HG03457 (cell line): ENCODE results near the gene PSD.

Experiments used
- ATAC-seq: cut with Tn5 transposase; IDR thresholded peaks from one replicate; pipeline ENCODE4 v1.9.1; 2021; ENCODE audit warnings: moderate number of reproducible peaks; ENCODE audit not compliant: unreplicated experiment

The PSD gene

DNA sequence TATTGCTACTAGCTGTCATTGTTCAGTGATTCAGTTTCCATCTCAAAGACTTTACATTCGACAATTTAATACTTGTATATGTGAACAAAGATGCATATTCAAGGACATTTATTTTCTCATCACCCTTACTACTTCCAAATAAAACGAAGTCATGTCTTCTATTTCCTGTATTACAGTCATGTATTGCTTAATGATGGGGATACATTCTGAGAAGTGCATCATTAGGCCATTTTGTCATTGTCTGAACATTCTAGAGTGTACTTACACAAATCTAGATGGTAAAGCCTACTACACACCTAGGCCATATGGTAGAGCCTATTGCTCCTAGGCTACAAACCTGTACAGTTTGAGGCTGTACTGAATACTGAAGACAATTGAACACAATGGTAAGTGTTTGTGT is 26.3 kb upstream of the PSD start:
- no peak for ATAC-seq

DNA sequence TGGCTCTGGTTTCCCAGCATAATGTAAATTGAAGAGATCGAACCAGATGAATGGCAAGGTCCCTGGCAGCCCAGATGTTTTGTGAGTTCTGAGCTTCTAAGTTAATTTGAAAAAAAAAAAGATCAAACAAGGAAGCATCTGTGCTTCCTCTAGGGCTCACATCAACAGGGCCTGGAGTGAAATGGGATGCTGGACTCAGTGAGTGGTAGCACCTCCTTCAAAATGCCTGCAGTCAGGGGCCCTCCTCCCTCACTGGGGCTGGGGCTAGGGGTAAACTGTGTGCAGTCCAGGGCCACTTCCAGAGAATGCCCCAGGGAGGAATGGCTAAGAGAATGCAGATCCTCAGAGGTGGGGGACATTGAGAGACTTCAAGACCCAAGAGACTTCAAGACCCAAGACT is 19.8 kb upstream of the PSD start:
- no peak for ATAC-seq

DNA sequence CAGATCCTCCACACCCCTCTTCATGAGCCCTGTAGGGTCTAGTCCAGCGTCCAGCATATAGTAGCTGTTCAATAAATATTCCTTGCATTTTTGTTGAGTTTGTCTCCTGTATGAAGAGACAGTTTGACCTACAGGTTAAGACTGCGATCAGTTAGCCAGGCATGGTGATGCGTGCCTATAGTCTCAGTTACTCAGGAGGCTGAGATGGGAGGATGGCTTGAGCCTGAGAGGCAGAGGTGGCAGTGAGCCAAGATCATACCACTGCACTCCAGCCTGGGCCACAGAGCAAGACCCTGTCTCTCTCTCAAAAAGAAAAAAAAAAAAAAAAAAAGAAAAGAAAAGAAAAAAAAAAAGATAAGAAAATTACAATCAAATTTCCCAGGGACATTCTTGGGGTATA is 18.9 kb upstream of the PSD start:
- ATAC-seq = no peak

DNA sequence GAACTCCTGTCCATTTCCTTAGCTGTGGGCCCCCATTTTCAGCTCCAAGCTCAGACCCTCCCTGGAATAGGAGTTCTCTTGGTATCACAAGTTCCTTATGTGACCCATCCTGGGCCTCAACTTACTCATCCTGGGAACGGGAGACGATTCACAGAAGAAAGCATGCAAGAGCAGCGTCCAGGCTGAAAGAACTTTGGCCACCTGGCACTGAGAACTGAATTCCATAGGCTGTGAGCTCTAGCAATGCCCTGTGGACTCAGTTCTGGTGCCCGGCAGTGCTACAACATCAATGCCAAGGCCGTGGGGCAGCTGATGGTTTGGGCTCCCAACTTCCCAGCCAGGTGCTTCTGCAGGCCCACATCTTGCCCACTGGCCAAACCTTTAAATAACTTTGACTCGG is 17.7 kb upstream of the PSD start:
- ATAC-seq = no peak

DNA sequence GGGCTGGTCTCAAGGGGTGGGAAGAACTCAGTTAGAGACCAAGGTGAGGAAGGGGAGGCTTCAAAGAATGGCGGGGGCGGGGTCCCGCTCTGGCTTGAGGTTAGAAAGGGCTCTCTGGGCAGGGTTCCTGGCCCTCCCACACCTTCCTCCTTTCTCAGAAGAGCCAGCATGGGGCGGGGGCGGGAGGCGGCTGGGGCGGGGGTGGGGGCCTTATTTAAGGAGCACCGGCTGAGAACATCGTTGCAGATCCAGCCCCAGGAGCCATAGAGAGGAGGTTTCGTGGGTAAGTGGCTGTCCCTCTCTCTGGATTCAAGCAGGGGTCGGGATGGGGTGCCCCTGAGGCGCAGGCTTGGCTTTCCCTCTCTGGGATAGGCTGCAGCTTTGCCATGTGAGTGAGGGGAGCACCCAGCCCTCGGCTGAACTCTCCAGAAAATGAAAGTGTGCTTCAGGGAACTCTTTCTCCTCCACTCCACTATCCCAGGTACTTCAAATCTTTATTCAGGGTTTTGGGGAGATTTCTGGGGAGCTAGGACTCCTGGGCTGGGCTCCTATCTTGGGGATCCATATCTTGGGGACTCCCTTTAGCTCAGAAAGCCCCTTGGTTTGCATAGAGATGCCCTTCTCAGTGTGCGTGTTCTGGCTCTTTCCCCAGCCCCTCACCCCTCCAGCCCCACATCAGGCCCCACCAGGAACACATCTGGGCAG is 17.1 kb upstream of the PSD start:
- ATAC-seq = no peak

DNA sequence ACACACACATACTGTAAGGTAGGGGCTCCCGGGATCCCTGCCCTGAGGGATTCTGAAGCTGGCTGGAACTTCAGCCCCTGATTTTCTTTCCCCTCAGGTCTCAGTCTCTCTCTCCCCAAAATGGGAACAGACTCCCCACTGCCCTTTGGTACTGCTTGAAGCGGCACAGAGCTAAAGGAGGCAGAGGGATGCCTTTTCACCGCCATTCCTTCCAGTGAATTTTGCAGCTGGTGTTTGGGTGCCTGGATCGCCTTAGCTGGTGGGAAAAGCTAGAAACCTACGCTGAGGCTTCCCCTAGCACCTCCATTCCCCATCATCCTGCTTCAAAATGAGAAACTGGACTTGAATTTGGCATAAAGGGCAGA is 16.5 kb upstream of the PSD start:
- no peak for ATAC-seq

DNA sequence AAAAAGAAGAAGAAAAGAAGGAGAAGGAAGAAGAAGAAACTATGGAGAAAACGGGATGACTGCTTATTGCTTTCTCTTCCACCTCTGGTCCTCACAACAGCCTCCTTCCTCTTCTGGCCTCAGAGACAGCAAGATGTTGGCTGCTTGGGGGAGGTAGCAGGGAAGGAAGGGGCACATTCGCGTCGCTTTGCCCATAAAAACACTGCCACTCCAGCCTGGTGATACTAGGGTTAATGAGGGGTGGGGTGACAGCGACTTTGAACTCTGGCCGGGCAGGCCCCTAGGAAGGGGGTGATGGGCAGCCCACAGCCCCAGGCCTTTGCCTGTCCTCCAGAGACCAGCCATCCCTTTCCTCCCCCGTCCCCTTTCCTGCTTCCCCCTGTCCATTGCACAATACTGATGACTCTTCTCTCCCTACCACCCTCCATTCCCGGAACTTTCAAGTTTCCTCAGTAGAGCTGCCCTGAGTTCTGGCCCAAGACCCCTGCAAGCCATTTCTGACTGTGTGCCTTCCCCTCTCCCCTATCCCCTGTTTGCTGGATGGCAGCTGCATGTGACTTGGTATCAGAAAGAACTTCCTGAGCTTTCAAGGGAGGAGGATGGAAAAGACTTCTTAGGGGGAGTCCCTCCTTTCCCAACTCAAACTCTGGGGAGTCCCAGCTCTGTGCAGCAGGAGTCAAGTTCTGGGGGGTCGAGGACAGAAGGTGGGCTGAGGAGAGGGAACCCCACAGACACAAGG is 16.0 kb upstream of the PSD start:
- ATAC-seq = no peak

DNA sequence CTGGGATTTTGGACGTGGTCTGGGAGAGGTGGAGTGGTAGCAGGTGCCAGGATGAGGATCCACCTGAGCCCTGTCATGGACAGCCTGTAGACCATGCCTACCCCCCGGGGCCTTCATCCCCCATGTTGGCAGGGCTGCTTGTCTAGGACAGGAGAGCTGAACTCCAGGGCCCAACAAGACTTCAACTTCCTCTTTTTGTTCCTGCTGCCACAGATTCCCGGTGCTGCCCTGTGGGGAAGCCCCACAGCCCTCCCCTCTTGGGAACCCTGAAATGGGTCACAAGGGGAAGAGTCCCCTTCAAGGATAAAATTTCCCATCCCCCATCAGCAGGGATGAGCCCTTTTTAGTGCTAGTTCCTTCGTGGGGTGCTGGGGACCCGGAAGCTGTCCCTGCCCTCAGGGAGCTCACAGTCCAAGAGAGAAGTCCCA is 15.0 kb upstream of the PSD start:
- ATAC-seq = no peak

DNA sequence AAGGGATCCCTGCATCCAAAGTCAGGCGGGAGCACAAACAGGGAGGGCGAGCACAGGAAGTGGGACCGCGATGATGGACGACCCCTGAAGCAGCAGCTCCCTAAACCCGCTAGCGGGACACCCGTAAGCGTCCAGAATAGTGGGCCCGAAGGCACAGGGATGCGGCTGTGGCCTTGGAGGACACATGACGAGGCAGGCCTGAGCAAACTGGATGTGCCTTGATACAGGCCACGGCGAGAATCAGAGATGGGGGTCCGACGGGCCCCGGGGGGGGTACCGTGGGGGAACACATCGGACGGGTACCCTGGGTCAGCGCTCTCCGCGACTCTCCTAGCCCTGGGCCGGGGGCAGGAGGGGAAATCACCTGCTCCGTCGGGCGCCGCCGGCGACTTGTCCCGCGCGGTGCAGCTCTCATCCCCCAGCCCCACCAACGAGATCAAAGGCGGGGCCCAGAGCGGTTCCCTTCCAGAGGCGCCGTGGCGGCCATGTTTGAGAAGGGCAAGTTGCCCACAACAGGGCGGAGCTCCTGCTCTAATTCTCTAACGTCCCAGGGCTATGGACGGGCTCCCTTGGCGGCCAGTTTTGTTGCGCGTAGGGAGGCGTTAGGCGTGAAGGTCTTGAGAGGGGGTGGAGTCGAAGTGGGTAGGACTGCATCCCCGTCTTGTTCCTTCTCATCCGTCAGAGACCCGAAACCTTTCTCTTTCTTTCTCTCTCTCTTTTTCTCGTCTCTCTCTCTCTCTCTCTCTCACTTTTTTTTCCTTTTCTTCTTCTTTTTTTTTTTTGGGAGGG is 13.8 kb upstream of the PSD start, which contains the start of gene CUEDC2:
TSS of gene CUEDC2 (minus strand) at position 413 of the 789 bp plus-strand sequence. CDS start 7,386 bp downstream, outside the sequence.
- ATAC-seq = peak; percentile 62

DNA sequence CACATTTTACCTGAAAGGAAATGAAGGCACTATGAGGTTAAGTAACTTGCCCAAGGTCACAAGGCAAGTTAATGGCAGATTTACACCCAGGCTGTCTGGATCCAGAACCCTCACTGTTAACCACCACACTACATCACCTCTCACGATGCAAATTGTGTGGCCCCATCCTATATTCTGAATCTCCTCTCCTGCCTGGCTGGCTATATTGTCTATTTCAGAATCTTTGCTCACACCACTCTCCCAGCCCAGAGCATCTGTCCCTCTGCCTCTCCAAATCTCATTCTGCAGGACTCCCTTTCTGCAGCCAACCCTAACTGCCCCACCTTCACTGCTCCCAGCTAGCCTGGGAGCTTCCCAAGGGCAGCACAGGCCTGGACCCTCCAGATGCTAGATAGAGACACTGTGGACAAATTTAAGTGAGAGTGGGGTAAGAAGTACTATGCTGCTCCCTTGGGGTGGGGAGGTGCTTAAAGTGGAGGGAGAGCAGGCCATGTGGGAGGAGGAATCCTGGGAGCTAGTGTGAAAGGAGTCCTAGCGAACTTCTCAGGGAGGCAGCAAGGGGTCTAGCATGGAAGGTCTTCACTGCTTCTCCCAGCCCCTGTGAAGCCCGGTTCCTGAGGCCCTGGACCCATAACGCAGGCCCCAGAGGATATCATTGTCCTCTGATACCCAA is 13.0 kb upstream of the PSD start:
- no peak for ATAC-seq

DNA sequence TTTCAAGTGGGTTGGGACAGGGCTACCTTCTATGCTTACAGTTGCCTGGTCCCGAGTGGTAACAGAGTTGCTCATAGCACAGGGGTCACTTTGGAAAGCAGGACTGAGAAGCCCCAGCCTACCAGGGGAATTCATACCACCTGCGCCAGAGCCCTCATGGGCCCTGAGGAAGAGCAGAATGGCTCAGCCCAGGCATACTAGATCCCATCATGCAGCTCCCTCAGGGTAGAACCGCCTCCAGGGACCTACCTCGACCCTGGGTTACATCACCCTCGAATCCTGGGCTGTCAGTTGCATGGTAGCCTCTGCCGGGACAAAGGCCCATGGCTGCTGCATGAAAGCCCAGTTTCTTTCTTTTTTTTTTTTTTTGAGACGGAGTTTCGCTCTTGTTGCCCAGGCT is 10.9 kb upstream of the PSD start:
- no peak for ATAC-seq

DNA sequence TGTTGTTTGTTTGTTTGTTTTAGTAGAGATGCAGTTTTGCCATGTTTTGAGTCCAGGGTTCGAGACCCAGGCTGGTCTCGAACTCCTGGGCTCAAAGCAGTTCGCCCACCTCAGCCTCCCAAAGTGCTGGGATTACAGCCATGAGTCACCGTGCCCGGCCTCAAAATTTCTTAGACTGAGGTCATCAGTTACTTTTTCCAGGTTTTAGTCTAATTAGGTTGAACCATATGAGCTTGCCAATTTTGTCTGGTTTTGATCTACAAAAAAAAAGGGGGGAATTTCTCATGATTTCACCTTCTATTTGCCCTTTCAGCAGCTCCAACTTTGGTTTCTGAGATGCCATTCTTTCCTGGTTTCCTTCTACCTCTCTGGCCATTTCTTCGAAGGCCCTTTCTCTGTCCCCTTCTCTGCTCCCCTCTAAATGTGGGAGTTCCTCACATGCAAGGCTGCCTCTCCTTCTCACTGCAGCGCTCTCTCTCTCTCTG is 8.3 kb upstream of the PSD start:
- ATAC-seq = no peak

DNA sequence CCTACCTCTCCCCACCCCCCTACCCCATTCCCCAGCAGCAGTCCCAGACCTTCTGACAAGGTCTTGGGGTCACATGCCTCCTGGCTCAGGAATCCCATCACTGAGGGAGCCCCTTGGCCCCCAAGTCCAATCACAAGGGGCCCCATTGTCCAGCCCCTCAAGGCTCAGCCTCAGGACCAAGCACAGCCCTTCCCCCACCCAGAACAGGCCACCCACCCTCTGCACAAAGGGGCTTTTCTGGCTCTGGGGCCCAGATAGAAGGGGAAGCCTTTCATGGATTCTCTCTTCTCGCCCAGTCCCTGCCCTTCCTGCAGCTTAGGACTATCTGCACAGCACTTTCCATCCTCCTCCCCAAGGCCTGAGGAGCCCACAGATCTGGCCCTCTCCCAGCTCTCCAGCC is 6.9 kb upstream of the PSD start:
- ATAC-seq = no peak

DNA sequence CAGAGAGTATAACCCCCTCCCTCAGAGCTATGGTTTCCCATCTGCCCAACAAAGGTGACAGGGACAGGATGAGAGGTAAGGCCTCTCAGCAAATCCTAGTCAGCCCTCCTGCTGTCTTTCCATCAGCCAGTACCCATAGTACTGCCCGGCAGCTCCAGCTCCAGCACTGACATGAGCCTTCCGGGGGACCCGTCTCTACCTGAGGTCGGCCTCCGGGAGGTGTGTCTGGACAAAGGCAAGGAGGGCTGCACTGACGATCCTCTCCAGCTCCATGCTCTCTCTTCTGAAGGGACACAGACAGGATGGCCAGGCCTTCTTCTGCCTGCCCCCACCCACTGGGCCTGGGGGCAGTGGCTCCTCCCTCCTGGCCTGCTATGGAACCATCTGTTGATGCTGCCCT is 6.3 kb upstream of the PSD start:
- ATAC-seq = no peak

DNA sequence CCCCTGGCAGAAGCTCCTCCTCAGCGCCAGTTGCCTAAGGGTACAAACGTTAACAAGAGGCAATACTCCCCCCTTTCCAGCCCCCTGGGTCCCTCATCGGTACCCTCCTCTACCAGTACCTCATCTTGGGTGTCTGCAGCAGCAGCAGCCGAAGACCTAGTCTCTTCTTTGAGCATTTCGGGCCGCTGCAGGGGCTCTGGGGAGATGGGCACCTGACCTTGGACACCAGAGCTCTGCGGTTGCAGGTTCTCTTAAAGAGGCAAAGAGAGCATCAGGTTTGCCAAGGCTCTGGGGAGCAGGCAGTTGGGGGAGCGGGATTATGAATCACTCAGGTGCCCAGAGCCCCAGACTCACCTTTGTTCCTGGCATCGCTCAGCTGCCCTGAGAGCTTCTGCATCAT is 5.6 kb upstream of the PSD start:
- no peak for ATAC-seq

DNA sequence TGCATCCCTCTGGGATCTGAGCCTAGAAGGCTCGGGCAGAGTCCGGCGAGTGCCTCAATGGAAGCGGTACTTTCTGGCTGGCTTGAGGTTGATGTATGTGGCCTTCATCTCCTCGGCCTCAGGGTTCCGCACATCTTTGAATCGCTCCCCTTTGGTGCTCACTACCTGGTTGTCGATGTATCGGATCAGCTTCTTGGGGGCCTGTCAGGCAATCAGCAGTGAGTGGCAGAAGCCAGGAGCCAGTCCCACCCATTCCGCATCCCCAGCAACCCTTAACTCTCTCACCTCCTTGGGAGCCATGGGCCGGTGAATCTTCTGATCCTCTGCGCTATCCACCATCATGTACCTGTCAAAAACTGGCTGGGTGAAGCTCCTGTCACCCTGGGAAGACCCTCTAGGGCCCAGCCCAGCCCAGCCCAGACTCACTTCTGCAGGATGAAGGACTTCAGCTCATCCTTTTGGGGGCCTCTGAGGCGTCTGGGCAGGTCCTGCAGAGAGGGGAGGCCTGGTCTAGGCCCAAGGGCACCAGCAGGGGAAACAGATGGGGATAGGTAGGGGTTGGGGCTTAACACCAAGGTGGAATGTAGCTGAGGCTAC is 4.9 kb upstream of the PSD start:
- no peak for ATAC-seq

DNA sequence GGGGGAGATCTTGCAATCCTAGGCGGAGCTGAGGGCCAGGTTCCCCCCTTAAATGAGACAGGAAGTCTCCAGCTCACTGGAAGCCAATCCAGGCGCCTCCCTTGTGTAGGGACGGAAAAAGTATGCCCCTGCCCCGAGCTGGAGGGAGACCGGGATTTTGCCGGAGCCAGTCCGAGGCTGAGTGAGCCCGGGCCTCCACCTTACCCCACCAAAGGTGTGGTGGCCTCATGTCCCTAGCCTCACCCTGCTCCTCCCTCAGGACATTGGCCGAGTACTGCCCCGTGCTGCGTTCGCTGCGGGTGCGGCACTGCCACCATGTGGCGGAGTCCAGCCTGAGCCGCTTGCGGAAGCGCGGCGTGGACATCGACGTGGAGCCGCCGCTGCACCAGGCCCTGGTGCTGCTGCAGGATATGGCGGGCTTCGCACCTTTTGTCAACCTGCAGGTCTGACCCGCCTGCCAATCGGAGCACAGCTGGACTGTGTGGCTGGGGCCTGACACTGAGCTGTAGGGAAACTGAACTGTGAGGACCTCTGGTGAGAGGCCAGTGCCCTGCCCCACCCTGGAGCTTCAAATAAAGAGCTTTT is 4.1 kb upstream of the PSD start:
- ATAC-seq = no peak

DNA sequence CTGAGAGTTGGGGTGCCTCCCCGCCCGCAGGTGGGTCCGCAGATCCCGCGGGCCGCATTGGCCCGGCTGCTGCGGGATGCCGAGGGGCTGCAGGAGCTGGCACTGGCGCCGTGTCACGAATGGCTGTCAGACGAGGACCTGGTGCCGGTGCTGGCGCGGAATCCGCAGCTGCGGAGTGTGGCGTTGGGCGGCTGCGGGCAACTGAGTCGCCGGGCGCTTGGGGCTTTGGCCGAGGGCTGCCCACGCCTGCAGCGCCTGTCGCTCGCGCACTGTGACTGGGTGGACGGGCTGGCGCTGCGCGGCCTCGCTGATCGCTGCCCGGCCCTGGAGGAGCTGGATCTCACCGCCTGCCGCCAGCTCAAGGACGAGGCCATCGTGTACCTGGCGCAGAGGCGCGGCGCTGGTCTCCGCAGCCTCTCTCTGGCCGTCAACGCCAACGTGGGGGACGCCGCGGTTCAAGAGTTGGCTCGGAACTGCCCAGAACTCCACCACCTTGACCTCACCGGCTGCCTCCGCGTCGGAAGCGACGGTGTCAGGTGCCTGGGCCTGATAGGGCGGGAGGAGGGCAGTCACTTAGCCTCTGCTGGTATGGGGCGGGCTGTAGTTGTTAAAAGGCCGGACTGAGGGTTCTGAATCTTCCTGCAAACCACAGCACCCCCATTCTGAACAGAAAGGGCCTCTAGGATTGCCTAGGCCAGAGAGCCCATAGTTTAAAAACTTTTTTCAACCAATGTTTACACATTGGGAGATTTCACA is 3.4 kb upstream of the PSD start:
- no peak for ATAC-seq

DNA sequence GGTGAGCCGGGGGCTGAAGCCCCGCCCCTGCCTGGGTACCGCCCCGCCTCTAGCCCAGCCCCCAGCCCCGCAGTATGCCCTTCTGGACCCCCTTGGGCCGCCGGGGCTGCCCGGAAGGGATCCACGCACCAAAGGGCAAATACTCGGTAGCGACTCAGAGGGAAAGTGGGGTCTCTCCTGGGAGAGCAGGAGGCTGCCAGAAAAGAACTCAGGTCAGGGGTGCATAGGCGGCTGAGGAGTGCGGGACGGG is 2.8 kb upstream of the PSD start:
- ATAC-seq = no peak
